H1 (cell line): Measurements from ENCODE around the gene PRKCH. TPM values are rescaled to one million over a fixed set of nuclear protein-coding genes. Genes with fewer than 3 reads are reported as not detected.

Source experiments
- CTCF ChIA-PET: fragments of 300-600 bp; sonication (Branson Sonifier 250); formaldehyde crosslinking; loops from one replicate; lab custom pipeline; 2021; ENCODE audit not compliant: partially characterized antibody; lab: Charles Lee
- POLR2A ChIA-PET: fragments of 300-600 bp; sonication (Branson Sonifier 250); formaldehyde crosslinking; loops from one replicate; lab custom pipeline; 2021; ENCODE audit warnings: inconsistent platforms; ENCODE audit not compliant: partially characterized antibody; lab: Charles Lee
- DNase-seq, 2 experiments: peaks; one replicate each; pipeline versions ENCODE4 v3.0.0 to v3.0.0-alpha.2; 2010 to 2022; ENCODE audit warnings: low spot score in 2 of 2, low read depth in 1 of 2, mixed read lengths in 1 of 2
- FAIRE-seq: peaks from 2 replicates; lab custom pipeline; 2011; peaks lifted over from hg19 to GRCh38; lab: Jason Lieb, UNC
- H2AFZ ChIP-seq: 2 replicates; pipeline ENCODE4 v1.8.1; 2012; ENCODE audit warnings: low read length, inconsistent platforms
- H2AK5ac ChIP-seq: 2 replicates; pipeline ENCODE4 v1.6.1; 2013; ENCODE audit warnings: low read depth, low read length
- H2BK120ac ChIP-seq: replicated peaks from 2 replicates; pipeline ENCODE3; 2013; ENCODE audit warnings: low read depth, low read length, inconsistent platforms
- H2BK12ac ChIP-seq: 2 replicates; pipeline ENCODE4 v1.6.1; 2013; ENCODE audit warnings: low read depth, low read length
- H2BK15ac ChIP-seq: 2 replicates; pipeline ENCODE4 v1.6.1; 2013; ENCODE audit warnings: low read length
- H2BK20ac ChIP-seq: 2 replicates; pipeline ENCODE4 v1.6.1; 2013; ENCODE audit warnings: low read length
- H2BK5ac ChIP-seq: 2 replicates; pipeline ENCODE4 v1.6.1; 2013; ENCODE audit warnings: low read depth, low read length
- H3K14ac ChIP-seq: 2 replicates; pipeline ENCODE4 v1.6.1; 2013; ENCODE audit warnings: inconsistent platforms; ENCODE audit not compliant: insufficient read length
- H3K18ac ChIP-seq: 2 replicates; pipeline ENCODE4 v1.6.1; 2013; ENCODE audit warnings: low read length; ENCODE audit errors: extremely low read depth
- H3K23ac ChIP-seq: 2 replicates; pipeline ENCODE4 v1.6.1; 2013; ENCODE audit warnings: inconsistent platforms; ENCODE audit not compliant: insufficient read length
- H3K23me2 ChIP-seq: 2 replicates; pipeline ENCODE4 v1.6.1; 2013; ENCODE audit warnings: low read depth, low read length
- H3K27ac ChIP-seq: 2 replicates; pipeline ENCODE4 v1.6.1; 2011; ENCODE audit warnings: low read depth, low read length, inconsistent platforms
- H3K27me3 ChIP-seq, 4 experiments: replicated peaks in 1 of 4; 1 replicate in 1 of 4; 2 replicates in 3 of 4; pipeline versions ENCODE4 v1.6.1 to v1.8.1; 2011 to 2013; ENCODE audit warnings: low read length in 3 of 4, mild to moderate bottlenecking in 3 of 4, inconsistent platforms in 2 of 4, mixed read lengths in 2 of 4, moderate library complexity in 1 of 4; ENCODE audit not compliant: control insufficient read depth in 3 of 4, insufficient read depth in 3 of 4; ENCODE audit errors: extremely low read depth in 1 of 4
- H3K36me3 ChIP-seq, 4 experiments: 2 replicates each; pipeline versions ENCODE4 v1.6.1 to v1.8.1; 2011 to 2013; ENCODE audit warnings: mild to moderate bottlenecking in 4 of 4, low read length in 3 of 4, moderate library complexity in 2 of 4, control low read depth in 1 of 4, inconsistent platforms in 1 of 4; ENCODE audit not compliant: insufficient read depth in 4 of 4, control insufficient read depth in 2 of 4
- H3K4ac ChIP-seq: replicated peaks from 2 replicates; pipeline ENCODE3; 2013; ENCODE audit warnings: low read length, low read depth, mixed read lengths, inconsistent platforms; ENCODE audit not compliant: insufficient read length
- H3K4me1 ChIP-seq, 4 experiments: replicated peaks in 1 of 4; 1 replicate in 1 of 4; 2 replicates in 3 of 4; pipeline versions ENCODE4 v1.6.1 to v1.8.1; 2011 to 2013; ENCODE audit warnings: low read length in 3 of 4, inconsistent platforms in 2 of 4, mixed read lengths in 1 of 4; ENCODE audit not compliant: insufficient read depth in 4 of 4, control insufficient read depth in 3 of 4
- H3K4me2 ChIP-seq, 2 experiments: 2 replicates each; pipeline versions ENCODE4 v1.6.1 to v1.8.1; 2011 to 2013; ENCODE audit warnings: low read depth in 2 of 2, low read length in 2 of 2, control low read depth in 1 of 2, inconsistent platforms in 1 of 2, mild to moderate bottlenecking in 1 of 2; ENCODE audit not compliant: insufficient read depth in 1 of 2
- H3K4me3 ChIP-seq, 4 experiments: fragments of 200-600, 300-600 bp in 1 of 4; sonication (generic), shearing (Covaris generic), sonication (Bioruptor Twin) in 1 of 4; 2 replicates each; pipeline versions ENCODE4 v1.5.1 to v1.8.1; 2011 to 2016; ENCODE audit warnings: low read length in 4 of 4, low read depth in 3 of 4, control low read depth in 2 of 4, inconsistent platforms in 2 of 4, mild to moderate bottlenecking in 2 of 4, mixed read lengths in 1 of 4, moderate library complexity in 1 of 4; ENCODE audit not compliant: insufficient read depth in 2 of 4; ENCODE audit errors: extremely low read depth in 1 of 4
- H3K56ac ChIP-seq: replicated peaks from 2 replicates; pipeline ENCODE3; 2013; ENCODE audit warnings: low read depth, mild to moderate bottlenecking, mixed read lengths, low read length, inconsistent platforms; ENCODE audit not compliant: insufficient read length
- H3K79me1 ChIP-seq: 2 replicates; pipeline ENCODE4 v1.6.1; 2013; ENCODE audit warnings: low read depth, low read length, control low read depth
- H3K79me2 ChIP-seq, 2 experiments: 2 replicates each; pipeline versions ENCODE4 v1.6.1 to v1.8.1; 2012 to 2013; ENCODE audit warnings: low read length in 2 of 2, mild to moderate bottlenecking in 2 of 2, inconsistent platforms in 1 of 2; ENCODE audit not compliant: insufficient read depth in 2 of 2, control insufficient read depth in 1 of 2
- H3K9ac ChIP-seq, 4 experiments: replicated peaks in 1 of 4; 1 replicate in 1 of 4; 2 replicates in 3 of 4; pipeline versions ENCODE4 v1.6.1 to v1.8.1; 2011 to 2013; ENCODE audit warnings: low read depth in 3 of 4, low read length in 3 of 4, control low read depth in 2 of 4, mild to moderate bottlenecking in 2 of 4, moderate library complexity in 2 of 4, inconsistent platforms in 1 of 4; ENCODE audit errors: extremely low read depth in 1 of 4
- H3K9me3 ChIP-seq, 2 experiments: 2 replicates each; pipeline versions ENCODE4 v1.6.1 to v1.8.1; 2012 to 2013; ENCODE audit warnings: mild to moderate bottlenecking in 2 of 2, moderate library complexity in 2 of 2, control low read depth in 1 of 2, inconsistent platforms in 1 of 2, low read depth in 1 of 2, low read length in 1 of 2, mixed read lengths in 1 of 2; ENCODE audit not compliant: insufficient read depth in 2 of 2
- H4K20me1 ChIP-seq, 2 experiments: replicated peaks in 1 of 2; 2 replicates each; pipeline versions ENCODE3 to v1.8.1; 2011 to 2013; ENCODE audit warnings: inconsistent platforms in 2 of 2, low read length in 2 of 2, mild to moderate bottlenecking in 1 of 2; ENCODE audit not compliant: insufficient read depth in 2 of 2, control insufficient read depth in 1 of 2
- H4K5ac ChIP-seq: 2 replicates; pipeline ENCODE4 v1.6.1; 2013; ENCODE audit warnings: low read length, low read depth, mixed read lengths, inconsistent platforms; ENCODE audit not compliant: insufficient read length
- H4K8ac ChIP-seq: 2 replicates; pipeline ENCODE4 v1.8.0; 2013; ENCODE audit warnings: mild to moderate bottlenecking, moderate library complexity, low read length, inconsistent platforms; ENCODE audit not compliant: insufficient read depth; ENCODE audit errors: extremely low read depth
- H4K91ac ChIP-seq: replicated peaks from 2 replicates; pipeline ENCODE3; 2013; ENCODE audit warnings: low read length, mixed read lengths, inconsistent platforms; ENCODE audit not compliant: insufficient read length
- CBX8 ChIP-seq: fragments of 300-800, 300-1000 bp; sonication (generic); IDR thresholded peaks from 2 replicates; pipeline ENCODE4 v1.7.1; 2016; ENCODE audit warnings: low read depth, low read length, borderline replicate concordance
- CEBPB ChIP-seq: IDR thresholded peaks from 2 replicates; pipeline ENCODE4 v1.6.1; 2012; ENCODE audit warnings: low read depth, low read length
- CTBP2 ChIP-seq: IDR thresholded peaks from 2 replicates; pipeline ENCODE4 v1.7.0; 2011; ENCODE audit warnings: borderline replicate concordance, mild to moderate bottlenecking, moderate library complexity, mixed read lengths, low read length; ENCODE audit not compliant: insufficient read depth, insufficient read length
- KDM4A ChIP-seq: IDR thresholded peaks from one replicate; pipeline ENCODE4 v1.7.1; 2012; ENCODE audit warnings: low read depth, mild to moderate bottlenecking, moderate library complexity, low read length, inconsistent platforms; ENCODE audit not compliant: severe bottlenecking
- MAFK ChIP-seq: IDR thresholded peaks from 2 replicates; pipeline ENCODE4 v1.6.1; 2012; ENCODE audit warnings: low read depth, mild to moderate bottlenecking, improper control_type of control experiment, low read length
- POLR2AphosphoS5 ChIP-seq: IDR thresholded peaks from 2 replicates; pipeline ENCODE4 v1.6.1; 2011; ENCODE audit warnings: low read depth, low read length
- POU5F1 ChIP-seq: IDR thresholded peaks from 2 replicates; pipeline ENCODE4 v1.6.1; 2011; ENCODE audit warnings: low read depth, mild to moderate bottlenecking, low read length, moderate library complexity
- RBBP5 ChIP-seq: IDR thresholded peaks from 2 replicates; pipeline ENCODE4 v1.7.1; 2012; ENCODE audit warnings: low read depth, mild to moderate bottlenecking, inconsistent platforms, low read length, moderate library complexity, borderline replicate concordance
- RXRA ChIP-seq: IDR thresholded peaks from 2 replicates; pipeline ENCODE4 v1.6.1; 2011; ENCODE audit warnings: low read depth, mild to moderate bottlenecking, low read length, moderate library complexity; ENCODE audit not compliant: insufficient read depth
- SP1 ChIP-seq: IDR thresholded peaks from 2 replicates; pipeline ENCODE4 v1.6.1; 2011; ENCODE audit warnings: low read depth, low read length
- SRF ChIP-seq: IDR thresholded peaks from 2 replicates; pipeline ENCODE4 v1.6.1; 2011; ENCODE audit warnings: mild to moderate bottlenecking, low read depth, low read length, moderate library complexity
- TAF7 ChIP-seq: optimal IDR thresholded peaks from 2 replicates; pipeline ENCODE3; 2011; ENCODE audit warnings: low read depth, mild to moderate bottlenecking, inconsistent platforms, low read length, moderate library complexity, borderline replicate concordance
- TEAD4 ChIP-seq: IDR thresholded peaks from 2 replicates; pipeline ENCODE4 v1.6.1; 2012; ENCODE audit warnings: low read depth, low read length, inconsistent platforms, mixed read lengths
- WGBS, 2 experiments: shearing (Covaris generic) in 1 of 2; methylation state at CpG; one replicate each; pipeline versions ENCODE4 v1.1.6 to v1.1.7; 2013 to 2015; ENCODE audit warnings: low lambda C conversion rate in 2 of 2, mixed read lengths in 2 of 2, inconsistent platforms in 1 of 2, low coverage in 1 of 2, missing lambda C conversion rate in 1 of 2; ENCODE audit not compliant: insufficient replicate concordance in 2 of 2, insufficient coverage in 1 of 2, insufficient read length in 1 of 2; ENCODE audit errors: extremely low coverage in 1 of 2, missing lambda C conversion rate in 1 of 2; 5-methylcytosine and 5-hydroxymethylcytosine counted together
- polyA plus RNA-seq, 7 experiments: library from polyadenylated mRNA; depleted of rRNA in 3 of 7; stranded (reverse) in 5 of 7; unstranded in 2 of 7; fragments of >200 nt in 5 of 7; fragments of 200-250 nt in 2 of 7; gene quantifications; 1 replicate in 5 of 7; 2 replicates in 1 of 7; 4 replicates in 1 of 7; pipeline versions ENCODE4 v1.2.1 to v1.2.3, GENCODE V29; 2011 to 2013; ENCODE audit warnings: missing spikeins in 2 of 7, mixed read lengths in 2 of 7
- total RNA-seq: library from RNA; stranded (reverse); fragmentation: NEBNext Ultra II Directional; extraction: Animal tissue kit (Norgen Biotek cat#: 25700); gene quantifications from 2 replicates; pipeline ENCODE4 v1.2.1, GENCODE V29; 2021
- TF ChIP-seq, protein P1 (sequence below): IDR thresholded peaks from 2 replicates; pipeline ENCODE4 v1.6.1; 2012; ENCODE audit warnings: inconsistent platforms

The PRKCH gene
- total and polyA plus RNA-seq, 2 of the 8 experiments (the other 6 are each of a cell fraction or from before 2014, with no cell fraction given): 6.4 to 7.0 TPM

DNA sequence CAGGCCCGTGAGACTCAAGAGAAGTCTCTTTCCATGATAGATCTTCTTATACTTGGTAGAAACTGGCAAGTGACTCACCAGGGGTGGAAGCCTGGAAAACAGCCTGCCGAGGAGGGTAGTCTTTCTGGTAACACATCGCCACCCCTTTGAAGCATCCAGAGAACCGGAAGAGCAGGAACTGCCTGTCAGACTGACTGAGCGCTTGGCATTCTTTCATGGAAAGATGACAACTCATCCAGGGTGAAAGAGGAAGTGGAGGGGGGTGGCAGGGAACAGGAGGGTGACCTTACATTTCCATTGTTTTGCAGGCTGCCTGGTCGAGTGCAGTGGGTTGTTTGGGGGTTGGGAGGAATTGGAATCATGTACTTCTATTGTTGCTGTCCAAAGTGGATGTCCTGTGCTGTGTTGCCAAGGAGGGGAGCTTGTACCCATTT, 34.5 kb downstream of the PRKCH start:
- peak in 1 of 2 experiments; percentile 54 for DNase-seq
- TF ChIP-seq POU5F1: no peak
- TF ChIP-seq CTBP2: no peak
- TF ChIP-seq, protein P1, sequence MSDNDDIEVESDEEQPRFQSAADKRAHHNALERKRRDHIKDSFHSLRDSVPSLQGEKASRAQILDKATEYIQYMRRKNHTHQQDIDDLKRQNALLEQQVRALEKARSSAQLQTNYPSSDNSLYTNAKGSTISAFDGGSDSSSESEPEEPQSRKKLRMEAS: no peak
- no peak for TF ChIP-seq RXRA
- peak; percentile 50; the same call in 1 of the 2 replicates for TF ChIP-seq SP1
- no peak for TF ChIP-seq RBBP5
- TF ChIP-seq CBX8: no peak
- TF ChIP-seq TAF7: no peak
- TF ChIP-seq TEAD4: peak; percentile 25; the same call in 1 of the 2 replicates
- TF ChIP-seq MAFK: peak; percentile 1; the same call in 1 of the 2 replicates
- TF ChIP-seq KDM4A: no peak
- TF ChIP-seq CEBPB: no peak
- TF ChIP-seq POLR2AphosphoS5: no peak
- no peak for TF ChIP-seq SRF

More for the DNA sequence above, 34.5 kb downstream of the PRKCH start:
- Histone ChIP-seq H2BK12ac (no peak overlapping the region), H2BK120ac (no peak overlapping the region), H3K27me3 (no peaks in the 10 kb centered on the region), H3K79me1 (no peaks in the 10 kb centered on the region), H3K23ac (no peak overlapping the region), H2BK5ac (no peak overlapping the region), H2AK5ac (no peak overlapping the region), H3K36me3 (no peaks in the 10 kb centered on the region), H3K4ac (no peak overlapping the region), H2AFZ (0 out of 2 replicates have a peak overlapping the region, but pooled peaks have one; percentile 8), H3K4me1 (peaks cover 2 to 5% (median 3%) of the 10 kb centered on the region in 4 experiments; a peak in 4 of 7 replicates), H3K4me3 (0 out of 8 replicates have a peak overlapping the region, but pooled peaks of 1 of the 4 experiments have one; percentile 2), H2BK20ac (0 out of 2 replicates have a peak overlapping the region, but pooled peaks have one; percentile 2), H4K91ac (no peak overlapping the region), H3K4me2 (peak overlapping the region; percentile 29 to 32; a peak in 3 of 4 replicates), H4K20me1 (no peaks in the 10 kb centered on the region), H3K56ac (no peak overlapping the region), H3K18ac (no peak overlapping the region), H3K9ac (no peak overlapping the region), H3K79me2 (no peaks in the 10 kb centered on the region; a peak in 1 of 4 replicates), H3K27ac (no peak overlapping the region), H3K14ac (no peak overlapping the region), H3K9me3 (no peaks in the 10 kb centered on the region), H3K23me2 (no peaks in the 10 kb centered on the region), H2BK15ac (no peak overlapping the region), H4K5ac (no peak overlapping the region), H4K8ac (no peak overlapping the region)
- WGBS, 2 experiments: 65% methylated on average over 6 of the region's 6 CpGs; no CpG with 5 or more reads in 1 of the 2 experiments
- CTCF ChIA-PET: no interaction called here
- FAIRE-seq: peak; percentile 72
- POLR2A ChIA-PET: no interaction called here
